ENCODE results near the gene NRXN2. TPM values are rescaled to one million over a fixed set of nuclear protein-coding genes. Genes with fewer than 3 reads are reported as not detected.

The NRXN2 gene
- total RNA-seq, 4 donors from 2014 or later, result 0.21 to 0.72 (median 0.64) TPM; not detected in 1

- DNase-seq (ENCODE audit: low spot score in 2 of 2), result peak in 1 of 2 donors; percentile 34
- 90% methylated on average over 13 of the region's 17 CpGs for WGBS
- Histone ChIP-seq H3K27me3 (peaks cover 12% of the 10 kb centered on the region), H3K36me3 (no peaks in the 10 kb centered on the region), H3K9me3 (no peaks in the 10 kb centered on the region), H3K27ac (no peak overlapping the region), H3K4me1 (no peaks in the 10 kb centered on the region), H3K4me3 (no peak overlapping the region)
- no peak for TF ChIP-seq CTCF (IDR thresholded peaks at IDR 0.05)
- no peak for TF ChIP-seq EP300 (IDR thresholded peaks at IDR 0.05)
- TF ChIP-seq POLR2A (IDR thresholded peaks at IDR 0.05), result no peak
- no peak for TF ChIP-seq POLR2AphosphoS5 (IDR thresholded peaks at IDR 0.05)
Observed at GRCh38 chr11:64581057-64581523, 141.9 kb downstream of the NRXN2 start.

- no peak overlapping the region for H3K4me3 ChIP-seq
- H3K27ac ChIP-seq, result no peak overlapping the region
- 68% methylated on average over 7 of the region's 7 CpGs for WGBS
- peak in 1 of 2 donors; percentile 38 for DNase-seq (ENCODE audit: low spot score in 2 of 2)
- H3K27me3 ChIP-seq, result peaks cover 12% of the 10 kb centered on the region
- no peaks in the 10 kb centered on the region for H3K4me1 ChIP-seq
- no peaks in the 10 kb centered on the region for H3K36me3 ChIP-seq
- no peaks in the 10 kb centered on the region for H3K9me3 ChIP-seq
- no peak for TF ChIP-seq POLR2AphosphoS5 (IDR thresholded peaks at IDR 0.05)
- TF ChIP-seq POLR2A (IDR thresholded peaks at IDR 0.05), result no peak
- TF ChIP-seq EP300 (IDR thresholded peaks at IDR 0.05), result no peak
- no peak for TF ChIP-seq CTCF (IDR thresholded peaks at IDR 0.05)
Observed at GRCh38 chr11:64580412-64580811, 142.6 kb downstream of the NRXN2 start.

GRCh38 chr11:64577202-64577601 is 145.8 kb downstream of the NRXN2 start:
- Histone ChIP-seq H3K36me3 (no peaks in the 10 kb centered on the region), H3K27me3 (peaks cover 9% of the 10 kb centered on the region), H3K9me3 (no peaks in the 10 kb centered on the region), H3K27ac (no peak overlapping the region), H3K4me1 (peaks cover under 1% of the 10 kb centered on the region), H3K4me3 (no peak overlapping the region)
- no peak for DNase-seq (ENCODE audit: low spot score in 2 of 2)
- no peak for TF ChIP-seq POLR2AphosphoS5 (IDR thresholded peaks at IDR 0.05)
- TF ChIP-seq EP300 (IDR thresholded peaks at IDR 0.05), result no peak
- TF ChIP-seq POLR2A (IDR thresholded peaks at IDR 0.05), result no peak
- TF ChIP-seq CTCF (IDR thresholded peaks at IDR 0.05), result no peak
- WGBS, result 93% methylated on average over 6 of the region's 6 CpGs

- DNase-seq (ENCODE audit: low spot score in 2 of 2), result peak in 1 of 2 donors; percentile 36
- no peaks in the 10 kb centered on the region for H3K36me3 ChIP-seq
- no peaks in the 10 kb centered on the region for H3K27me3 ChIP-seq
- TF ChIP-seq POLR2AphosphoS5 (IDR thresholded peaks at IDR 0.05), result no peak
- no peak for TF ChIP-seq CTCF (IDR thresholded peaks at IDR 0.05)
- TF ChIP-seq POLR2A (IDR thresholded peaks at IDR 0.05), result no peak
- no peak for TF ChIP-seq EP300 (IDR thresholded peaks at IDR 0.05)
- no peak overlapping the region for H3K4me3 ChIP-seq
- H3K4me1 ChIP-seq, result peaks cover 5% of the 10 kb centered on the region
- WGBS, result 95% methylated on average over 6 of the region's 8 CpGs
- H3K9me3 ChIP-seq, result no peaks in the 10 kb centered on the region
- H3K27ac ChIP-seq, result no peak overlapping the region
Observed at GRCh38 chr11:64572143-64572542, 150.9 kb downstream of the NRXN2 start.

- Histone ChIP-seq H3K4me3 (no peak overlapping the region), H3K27me3 (no peaks in the 10 kb centered on the region), H3K27ac (no peak overlapping the region), H3K36me3 (no peaks in the 10 kb centered on the region), H3K9me3 (no peaks in the 10 kb centered on the region), H3K4me1 (peaks cover 10% of the 10 kb centered on the region)
- DNase-seq (ENCODE audit: low spot score in 2 of 2), result peak in 1 of 2 donors; percentile 62
- TF ChIP-seq POLR2AphosphoS5 (IDR thresholded peaks at IDR 0.05) (no peak), CTCF (IDR thresholded peaks at IDR 0.05) (no peak), POLR2A (IDR thresholded peaks at IDR 0.05) (no peak), EP300 (IDR thresholded peaks at IDR 0.05) (no peak)
- WGBS, result 45% methylated on average over 22 of the region's 22 CpGs
Observed at GRCh38 chr11:64571410-64572091, 151.4 kb downstream of the NRXN2 start.
